Sigmoid colon (tissue), 4 donors: Measurements from ENCODE around the gene GNB2.
"Not testable (repeated sequence)": the region's sequence is repeated elsewhere in the genome, so short reads cannot be mapped to it uniquely, and the experiment has no call there.

ENCODE experiments used
- EP300 ChIP-seq, 4 donors: sonication (generic); formaldehyde crosslinking; IDR thresholded peaks; one replicate each; pipeline ENCODE4 v1.6.1; 2017; ENCODE audit warnings: antibody characterized with exemption in 4 of 4
- POLR2A ChIP-seq, 2 donors: fragments of 450-650 bp; IDR thresholded peaks; one replicate each; pipeline ENCODE4 v1.6.1; 2016; ENCODE audit warnings: antibody characterized with exemption in 2 of 2, mild to moderate bottlenecking in 2 of 2, moderate library complexity in 2 of 2
- POLR2AphosphoS5 ChIP-seq, 4 donors: sonication (generic); formaldehyde crosslinking; IDR thresholded peaks; one replicate each; pipeline ENCODE4 v1.6.1; 2017; ENCODE audit warnings: antibody characterized with exemption in 4 of 4
- TF ChIP-seq, protein P1 (sequence below), 4 experiments: fragments of 450-650 bp in 3 of 4; fragments of 200-600 bp in 1 of 4; IDR thresholded peaks; one replicate each; pipeline ENCODE4 v1.5.1; 2016 to 2019; ENCODE audit warnings: antibody characterized with exemption in 4 of 4, mild to moderate bottlenecking in 3 of 4, moderate library complexity in 2 of 4

DNA sequence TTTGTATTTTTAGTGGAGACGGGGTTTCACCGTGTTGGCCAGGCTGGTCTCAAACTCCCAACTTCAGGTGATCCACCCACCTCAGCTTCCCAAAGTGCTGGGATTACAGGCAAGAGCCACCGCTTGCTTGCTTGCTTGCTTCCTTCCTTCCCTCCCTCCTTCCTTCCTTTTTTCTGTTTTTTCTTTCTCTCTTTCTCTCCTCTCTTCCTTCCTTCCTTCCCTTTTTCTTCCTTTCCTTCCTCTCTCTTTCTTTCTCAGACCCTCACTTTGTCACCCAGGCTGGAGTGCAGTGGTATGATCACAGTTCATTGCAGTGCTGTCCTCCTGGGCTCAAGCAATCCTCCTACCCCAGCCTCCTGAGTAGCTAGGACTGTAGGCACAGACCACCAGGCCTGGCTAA lies 27.5 kb downstream of the GNB2 start:
- TF ChIP-seq, protein P1, sequence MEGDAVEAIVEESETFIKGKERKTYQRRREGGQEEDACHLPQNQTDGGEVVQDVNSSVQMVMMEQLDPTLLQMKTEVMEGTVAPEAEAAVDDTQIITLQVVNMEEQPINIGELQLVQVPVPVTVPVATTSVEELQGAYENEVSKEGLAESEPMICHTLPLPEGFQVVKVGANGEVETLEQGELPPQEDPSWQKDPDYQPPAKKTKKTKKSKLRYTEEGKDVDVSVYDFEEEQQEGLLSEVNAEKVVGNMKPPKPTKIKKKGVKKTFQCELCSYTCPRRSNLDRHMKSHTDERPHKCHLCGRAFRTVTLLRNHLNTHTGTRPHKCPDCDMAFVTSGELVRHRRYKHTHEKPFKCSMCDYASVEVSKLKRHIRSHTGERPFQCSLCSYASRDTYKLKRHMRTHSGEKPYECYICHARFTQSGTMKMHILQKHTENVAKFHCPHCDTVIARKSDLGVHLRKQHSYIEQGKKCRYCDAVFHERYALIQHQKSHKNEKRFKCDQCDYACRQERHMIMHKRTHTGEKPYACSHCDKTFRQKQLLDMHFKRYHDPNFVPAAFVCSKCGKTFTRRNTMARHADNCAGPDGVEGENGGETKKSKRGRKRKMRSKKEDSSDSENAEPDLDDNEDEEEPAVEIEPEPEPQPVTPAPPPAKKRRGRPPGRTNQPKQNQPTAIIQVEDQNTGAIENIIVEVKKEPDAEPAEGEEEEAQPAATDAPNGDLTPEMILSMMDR (IDR thresholded peaks at IDR 0.05), result not testable (repeated sequence)
- not testable (repeated sequence) for TF ChIP-seq POLR2AphosphoS5, EP300, POLR2A (IDR thresholded peaks at IDR 0.05)
